Neural progenitor cell (in vitro differentiated cells): Measurements from ENCODE around the gene APOD. TPM values are rescaled to one million over a fixed set of nuclear protein-coding genes. Genes with fewer than 3 reads are reported as not detected.
"Not testable (repeated sequence)": the region's sequence is repeated elsewhere in the genome, so short reads cannot be mapped to it uniquely, and the experiment has no call there.

Experiments used
- DNase-seq: peaks from one replicate; pipeline ENCODE4 v3.0.0-alpha.2; 2016; ENCODE audit warnings: low spot score
- H2AFZ ChIP-seq: fragments of 200-600 bp; sonication (generic); replicated peaks from 2 replicates; pipeline ENCODE4 v1.6.1; 2016; ENCODE audit warnings: antibody characterized with exemption
- H3F3A ChIP-seq: fragments of 200-600 bp; sonication (generic); 2 replicates; pipeline ENCODE4 v1.6.1; 2016; ENCODE audit warnings: antibody characterized with exemption, low read depth
- H3K27ac ChIP-seq: fragments of 200-600 bp; sonication (generic); 2 replicates; pipeline ENCODE4 v1.5.1; 2016; ENCODE audit warnings: mild to moderate bottlenecking
- H3K27me3 ChIP-seq: fragments of 200-600 bp; sonication (generic); 2 replicates; pipeline ENCODE4 v1.6.1; 2016; ENCODE audit warnings: mild to moderate bottlenecking, moderate library complexity
- H3K36me3 ChIP-seq: fragments of 200-600 bp; sonication (generic); 2 replicates; pipeline ENCODE4 v1.5.1; 2016
- H3K4me1 ChIP-seq: fragments of 200-600 bp; sonication (generic); 2 replicates; pipeline ENCODE4 v1.6.1; 2016; ENCODE audit warnings: mixed run types
- H3K4me2 ChIP-seq: fragments of 200-600 bp; sonication (generic); 2 replicates; pipeline ENCODE4 v1.6.1; 2016
- H3K4me3 ChIP-seq: fragments of 200-600 bp; sonication (generic); 2 replicates; pipeline ENCODE4 v1.5.1; 2016
- H3K79me2 ChIP-seq: fragments of 200-600 bp; sonication (generic); 2 replicates; pipeline ENCODE4 v1.6.1; 2016; ENCODE audit warnings: low read depth
- H3K9ac ChIP-seq: fragments of 200-600 bp; sonication (generic); 2 replicates; pipeline ENCODE4 v1.6.1; 2016
- H3K9me3 ChIP-seq: fragments of 200-600 bp; sonication (generic); 2 replicates; pipeline ENCODE4 v1.5.1; 2016; ENCODE audit warnings: low read depth
- H4K20me1 ChIP-seq: fragments of 200-600 bp; sonication (generic); 2 replicates; pipeline ENCODE4 v1.6.1; 2016; ENCODE audit warnings: low read depth
- H3K27ac Mint-ChIP-seq: 3 replicates; pipeline ENCODE4 v1.8.0; 2021; ENCODE audit warnings: mixed read lengths
- H3K27me3 Mint-ChIP-seq: 2 replicates; pipeline ENCODE4 v1.8.0; 2022; ENCODE audit warnings: low read depth, mild to moderate bottlenecking, inconsistent platforms, moderate library complexity, mixed read lengths; ENCODE audit not compliant: insufficient read depth
- H3K36me3 Mint-ChIP-seq: 3 replicates; pipeline ENCODE4 v1.8.0; 2021; ENCODE audit warnings: mixed read lengths
- H3K4me1 Mint-ChIP-seq: 3 replicates; pipeline ENCODE4 v1.8.0; 2021; ENCODE audit warnings: mixed read lengths
- H3K4me3 Mint-ChIP-seq: 3 replicates; pipeline ENCODE4 v1.8.0; 2021; ENCODE audit warnings: mild to moderate bottlenecking, moderate library complexity, mixed read lengths
- H3K9me3 Mint-ChIP-seq: 3 replicates; pipeline ENCODE4 v1.8.0; 2020; ENCODE audit warnings: mixed read lengths
- EZH2 ChIP-seq: fragments of 200-600 bp; sonication (generic); IDR thresholded peaks from 2 replicates; pipeline ENCODE4 v1.6.1; 2017; ENCODE audit warnings: antibody characterized with exemption, mild to moderate bottlenecking, moderate library complexity
- EZH2phosphoT487 ChIP-seq: fragments of 200-600 bp; sonication (generic); IDR thresholded peaks from 2 replicates; pipeline ENCODE4 v1.6.1; 2017; ENCODE audit warnings: antibody characterized with exemption
- total RNA-seq: library from RNA; depleted of rRNA; stranded (reverse); fragments of >200 nt; gene quantifications from 2 replicates; pipeline ENCODE4 v1.2.3, GENCODE V29; 2015; ENCODE audit warnings: low replicate concordance
- TF ChIP-seq, protein P1 (sequence below): fragments of 200-600 bp; sonication (generic); IDR thresholded peaks from 2 replicates; pipeline ENCODE4 v1.5.1; 2017; ENCODE audit warnings: antibody characterized with exemption, mild to moderate bottlenecking

The APOD gene
- total RNA-seq, 1 donor from 2014 or later: not detected

DNA sequence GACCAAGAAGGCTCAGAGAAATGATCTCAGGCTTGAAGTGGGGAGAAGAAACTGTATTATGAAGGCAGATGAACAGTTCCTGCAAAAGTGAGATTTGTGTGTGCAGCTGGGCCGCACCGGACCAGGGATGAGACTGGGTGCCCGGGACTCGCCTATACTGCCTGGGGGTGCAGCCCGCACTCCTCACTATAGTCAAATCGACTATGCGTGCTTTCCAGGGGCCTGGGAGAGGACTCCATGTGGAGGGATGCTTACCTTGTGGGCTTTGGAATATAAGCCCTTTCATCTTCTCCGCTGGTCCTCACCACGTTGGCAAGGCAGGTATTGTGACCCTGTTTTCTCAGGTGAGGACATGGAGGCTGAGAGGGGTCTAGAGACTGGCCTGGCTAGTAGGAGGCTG is 32.9 kb upstream of the APOD start:
- Mint-ChIP-seq H3K9me3 (peaks cover 1% of the 10 kb centered on the region), H3K36me3 (no peaks in the 10 kb centered on the region), H3K27ac (no peak overlapping the region), H3K4me1 (peaks cover 2% of the 10 kb centered on the region), H3K4me3 (no peak overlapping the region), H3K27me3 (peaks cover 3% of the 10 kb centered on the region)
- no peaks in the 10 kb centered on the region for H3K36me3 ChIP-seq
- no peaks in the 10 kb centered on the region for H3K9me3 ChIP-seq
- H3K4me3 ChIP-seq: no peak overlapping the region
- H3F3A ChIP-seq: no peaks in the 10 kb centered on the region
- H3K79me2 ChIP-seq: no peaks in the 10 kb centered on the region
- no peaks in the 10 kb centered on the region for H3K4me1 ChIP-seq
- no peak for DNase-seq
- no peak overlapping the region for H3K4me2 ChIP-seq
- no peak overlapping the region for H3K9ac ChIP-seq
- H3K27me3 ChIP-seq: no peaks in the 10 kb centered on the region
- H4K20me1 ChIP-seq: no peaks in the 10 kb centered on the region
- no peak overlapping the region for H3K27ac ChIP-seq
- H2AFZ ChIP-seq: no peak overlapping the region
- TF ChIP-seq EZH2 (no peak), EZH2phosphoT487 (no peak)
- TF ChIP-seq, protein P1, sequence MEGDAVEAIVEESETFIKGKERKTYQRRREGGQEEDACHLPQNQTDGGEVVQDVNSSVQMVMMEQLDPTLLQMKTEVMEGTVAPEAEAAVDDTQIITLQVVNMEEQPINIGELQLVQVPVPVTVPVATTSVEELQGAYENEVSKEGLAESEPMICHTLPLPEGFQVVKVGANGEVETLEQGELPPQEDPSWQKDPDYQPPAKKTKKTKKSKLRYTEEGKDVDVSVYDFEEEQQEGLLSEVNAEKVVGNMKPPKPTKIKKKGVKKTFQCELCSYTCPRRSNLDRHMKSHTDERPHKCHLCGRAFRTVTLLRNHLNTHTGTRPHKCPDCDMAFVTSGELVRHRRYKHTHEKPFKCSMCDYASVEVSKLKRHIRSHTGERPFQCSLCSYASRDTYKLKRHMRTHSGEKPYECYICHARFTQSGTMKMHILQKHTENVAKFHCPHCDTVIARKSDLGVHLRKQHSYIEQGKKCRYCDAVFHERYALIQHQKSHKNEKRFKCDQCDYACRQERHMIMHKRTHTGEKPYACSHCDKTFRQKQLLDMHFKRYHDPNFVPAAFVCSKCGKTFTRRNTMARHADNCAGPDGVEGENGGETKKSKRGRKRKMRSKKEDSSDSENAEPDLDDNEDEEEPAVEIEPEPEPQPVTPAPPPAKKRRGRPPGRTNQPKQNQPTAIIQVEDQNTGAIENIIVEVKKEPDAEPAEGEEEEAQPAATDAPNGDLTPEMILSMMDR: no peak

DNA sequence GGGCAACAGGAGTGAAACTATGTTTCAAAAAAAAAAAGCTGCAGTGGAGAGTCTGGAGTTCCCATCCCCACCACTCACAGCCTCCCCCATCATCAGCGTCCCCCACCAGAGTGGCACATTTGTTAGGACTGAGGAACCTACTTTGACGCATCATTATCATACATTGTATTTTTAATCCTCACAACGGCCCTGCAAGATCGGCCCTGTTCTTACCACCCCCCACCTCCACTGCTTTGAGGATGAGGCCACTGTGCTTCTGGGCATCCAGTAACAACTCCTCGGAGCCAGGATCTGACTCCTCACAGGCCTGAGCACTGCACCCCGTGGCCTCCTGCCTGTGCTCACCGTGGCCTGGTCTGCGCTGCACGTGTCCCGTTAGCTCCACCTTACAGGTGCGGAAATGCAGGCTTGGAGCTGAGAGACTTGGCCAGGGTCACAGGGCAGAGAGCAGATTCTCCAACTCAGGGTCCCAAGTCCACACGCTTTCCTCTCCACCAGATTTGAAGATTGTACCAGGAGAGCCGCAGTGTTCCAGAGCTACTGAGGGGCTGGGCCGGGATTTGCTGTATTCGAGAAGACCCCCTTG is 32.3 kb upstream of the APOD start:
- H2AFZ ChIP-seq, H3K27me3 Mint-ChIP-seq, H3K27ac Mint-ChIP-seq: not testable (repeated sequence)

DNA sequence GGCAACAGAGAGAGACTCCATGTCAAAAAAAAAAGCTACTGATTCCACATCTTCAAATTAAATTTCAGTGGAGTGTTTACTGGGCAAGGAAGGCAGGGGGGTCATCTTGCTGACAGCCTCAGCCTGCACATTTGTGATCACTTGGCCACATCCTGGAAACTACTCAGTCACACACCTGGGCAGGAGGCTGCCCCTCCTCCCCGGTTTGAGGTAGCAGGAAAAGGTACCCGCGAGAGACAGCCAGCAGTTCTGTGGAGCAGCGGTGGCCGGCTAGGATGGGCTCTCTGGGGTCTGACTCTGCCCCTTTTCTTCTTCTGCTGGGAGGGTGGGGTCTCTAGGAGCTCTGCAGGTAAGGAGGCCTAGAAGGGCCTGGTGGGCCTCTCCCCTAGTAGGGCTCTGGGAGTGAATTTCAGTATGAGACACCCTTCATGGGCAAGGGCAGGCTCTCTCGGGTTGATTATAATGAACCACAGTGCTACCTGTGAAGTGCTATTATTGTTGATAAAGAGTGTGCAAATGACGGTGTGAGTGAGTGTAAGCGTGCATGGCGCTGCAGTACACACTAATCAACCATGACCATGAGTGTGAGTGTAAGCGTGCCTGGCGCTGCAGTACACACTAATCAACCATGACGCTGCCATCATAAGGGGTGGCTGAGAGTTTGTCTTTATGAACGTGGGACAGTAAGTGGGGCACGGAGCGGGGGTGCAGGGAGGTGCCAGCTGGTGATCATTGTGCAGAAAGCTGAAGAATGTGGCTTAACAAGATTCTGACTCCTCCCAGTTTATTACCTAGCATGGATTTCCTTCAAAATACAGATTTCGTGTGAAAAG is 31.1 kb upstream of the APOD start:
- H3K27ac Mint-ChIP-seq, H3K4me1 Mint-ChIP-seq, H3K27ac ChIP-seq, H3K36me3 Mint-ChIP-seq, H3K9me3 ChIP-seq, H3K27me3 Mint-ChIP-seq, H3K4me3 ChIP-seq, H3K4me2 ChIP-seq, H3K4me3 Mint-ChIP-seq, H4K20me1 ChIP-seq, H3K27me3 ChIP-seq, H3K79me2 ChIP-seq, H3K4me1 ChIP-seq, DNase-seq, H3K9ac ChIP-seq, H3K36me3 ChIP-seq, H3F3A ChIP-seq, H2AFZ ChIP-seq, H3K9me3 Mint-ChIP-seq: not testable (repeated sequence)

More for the DNA sequence above, 32.3 kb upstream of the APOD start:
- H3K27me3 ChIP-seq, H3K4me1 ChIP-seq, H3K36me3 ChIP-seq, H3K36me3 Mint-ChIP-seq, H3K4me2 ChIP-seq, H3K27ac ChIP-seq, H3K4me3 ChIP-seq, H3K9me3 ChIP-seq, H3F3A ChIP-seq, H3K4me3 Mint-ChIP-seq, H3K4me1 Mint-ChIP-seq, H4K20me1 ChIP-seq, H3K9ac ChIP-seq, DNase-seq, H3K9me3 Mint-ChIP-seq, H3K79me2 ChIP-seq: not testable (repeated sequence)

DNA sequence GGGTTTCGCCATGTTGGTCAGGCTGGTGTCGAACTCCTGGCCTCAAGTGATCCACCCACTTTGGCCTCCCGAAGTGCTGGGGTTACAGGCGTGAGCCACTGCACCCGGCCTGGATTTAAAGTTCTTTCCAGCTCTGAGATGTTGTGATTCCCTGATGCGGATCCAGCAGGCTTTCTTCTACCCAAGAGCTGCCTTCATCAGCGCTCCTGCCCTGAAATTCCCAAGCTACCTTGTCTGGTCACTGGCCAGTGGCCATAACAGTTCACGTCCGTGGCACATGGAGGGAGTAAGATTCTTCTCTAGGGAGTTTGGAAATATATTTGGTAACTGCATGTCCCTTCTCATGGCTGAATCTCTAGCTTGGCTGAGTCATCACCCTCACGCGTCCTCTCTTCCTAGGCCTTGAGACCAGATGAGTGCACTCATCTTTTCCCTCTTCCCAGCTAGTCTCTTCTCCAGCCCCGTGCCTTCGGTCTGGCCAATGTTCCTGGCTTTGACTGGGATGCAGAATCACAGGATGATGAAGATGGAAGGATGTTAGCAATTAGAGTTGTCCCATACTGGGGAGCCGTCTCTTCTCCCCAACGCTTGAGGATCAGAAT is 29.8 kb upstream of the APOD start:
- Histone ChIP-seq H3K4me3 (no peak overlapping the region), H3K79me2 (no peaks in the 10 kb centered on the region), H3K27ac (no peak overlapping the region), H3F3A (no peaks in the 10 kb centered on the region), H4K20me1 (no peaks in the 10 kb centered on the region), H3K9ac (no peak overlapping the region), H2AFZ (no peak overlapping the region), H3K9me3 (no peaks in the 10 kb centered on the region), H3K4me2 (no peak overlapping the region), H3K27me3 (no peaks in the 10 kb centered on the region), H3K4me1 (no peaks in the 10 kb centered on the region), H3K36me3 (no peaks in the 10 kb centered on the region)
- H3K9me3 Mint-ChIP-seq: peaks cover 20% of the 10 kb centered on the region
- H3K27me3 Mint-ChIP-seq: peaks cover 2% of the 10 kb centered on the region
- peaks cover 2% of the 10 kb centered on the region for H3K4me1 Mint-ChIP-seq
- H3K36me3 Mint-ChIP-seq: no peaks in the 10 kb centered on the region
- no peak for DNase-seq
- H3K27ac Mint-ChIP-seq: no peak overlapping the region
- no peak overlapping the region for H3K4me3 Mint-ChIP-seq
- TF ChIP-seq, protein P1: no peak
- no peak for TF ChIP-seq EZH2phosphoT487
- TF ChIP-seq EZH2: no peak
